Fibroblast of villous mesenchyme (primary cell): ENCODE measurements around the gene ZCCHC24. TPM values are rescaled to one million over a fixed set of nuclear protein-coding genes. Genes with fewer than 3 reads are reported as not detected.

Experiments used
- DNase-seq: peaks from one replicate; pipeline ENCODE4 v3.0.0-alpha.2; 2010; ENCODE audit warnings: low read depth
- H3K4me3 ChIP-seq: 2 replicates; pipeline ENCODE4 v1.5.1; 2011; ENCODE audit warnings: low read depth, mild to moderate bottlenecking, low read length
- CTCF ChIP-seq: IDR thresholded peaks from 2 replicates; pipeline ENCODE4 v1.5.1; 2012; ENCODE audit warnings: low read depth, mild to moderate bottlenecking, low read length; ENCODE audit not compliant: insufficient read depth
- total RNA-seq: library from RNA; depleted of rRNA; stranded (reverse); fragments of >200 nt; gene quantifications from 2 replicates; pipeline ENCODE4 v1.2.3, GENCODE V29; 2012

The ZCCHC24 gene
- total RNA-seq, 1 donor: 36.7 TPM

- peak overlapping the region; percentile 79 for H3K4me3 ChIP-seq
- no peak for DNase-seq
- no peak for TF ChIP-seq CTCF
Observed at GRCh38 chr10:79443338-79444198, 1.9 kb downstream of the ZCCHC24 start.

GRCh38 chr10:79442171-79443040 is 3.0 kb downstream of the ZCCHC24 start:
- peak overlapping the region; percentile 79 for H3K4me3 ChIP-seq
- no peak for DNase-seq
- TF ChIP-seq CTCF: no peak

- TF ChIP-seq CTCF: no peak
- DNase-seq: no peak
- no peak overlapping the region for H3K4me3 ChIP-seq
Observed at GRCh38 chr10:79441433-79441832, 4.0 kb downstream of the ZCCHC24 start.

- no peak for DNase-seq
- no peak overlapping the region for H3K4me3 ChIP-seq
- no peak for TF ChIP-seq CTCF
Observed at GRCh38 chr10:79440281-79440680, 5.1 kb downstream of the ZCCHC24 start.

- no peak for DNase-seq
- TF ChIP-seq CTCF: no peak
- H3K4me3 ChIP-seq: no peak overlapping the region
Observed at GRCh38 chr10:79438699-79439085, 6.7 kb downstream of the ZCCHC24 start.

- TF ChIP-seq CTCF: peak; percentile 54
- peak; percentile 26 for DNase-seq
- no peak overlapping the region for H3K4me3 ChIP-seq
Observed at GRCh38 chr10:79438021-79438698, 7.3 kb downstream of the ZCCHC24 start.
